ENCODE measurements around the gene TRIO. TPM values are rescaled to one million over a fixed set of nuclear protein-coding genes. Genes with fewer than 3 reads are reported as not detected.

Gene TRIO
- total and polyA plus RNA-seq, 2 donors (not counting 3 experiments of a cell fraction or from before 2014, with no cell fraction given), result 82.9 to 248 TPM

- H3K4me2 ChIP-seq (ENCODE audit: insufficient read depth, low read length), result no peak overlapping the region
- no peaks in the 10 kb centered on the region for H3K36me3 ChIP-seq (ENCODE audit: control insufficient read depth in 2 of 2, extremely low read depth in 1 of 2, insufficient read depth in 2 of 2, low read length in 2 of 2)
- no peaks in the 10 kb centered on the region for H3K9me3 ChIP-seq (replicated peaks; ENCODE audit: control insufficient read depth, insufficient read depth, low read length)
- no peak overlapping the region for H2AFZ ChIP-seq (ENCODE audit: low read depth, low read length)
- no peak for FAIRE-seq
- dilution Hi-C loops (cut with MboI; ENCODE audit: extremely low pct_ligation_motif_present, low sequenced_read_pairs), result loop anchor here (25.0 kb wide), 1 partner anchor 108 kb away; no protein-coding TSS in a partner anchor
- H3K79me2 ChIP-seq (ENCODE audit: control insufficient read depth, insufficient read depth, low read length), result no peaks in the 10 kb centered on the region
- no peaks in the 10 kb centered on the region for H4K20me1 ChIP-seq (replicated peaks; ENCODE audit: control insufficient read depth, extremely low read depth, insufficient read depth, low read length)
- POLR2A ChIA-PET, result no interaction called here
- no TSS peak for BruUV-seq (replicated peaks)
- no peak for TF ChIP-seq JUN (IDR thresholded peaks at IDR 0.05; ENCODE audit: borderline replicate concordance, insufficient read depth, insufficient read length, low read depth)
- no peak for TF ChIP-seq EZH2 (IDR thresholded peaks at IDR 0.05; ENCODE audit: borderline replicate concordance, low read depth, low read length, severe bottlenecking)
- TF ChIP-seq POLR2A (IDR thresholded peaks at IDR 0.05; ENCODE audit: low read depth, low read length), result no peak
- no peak for TF ChIP-seq MAX (IDR thresholded peaks at IDR 0.05; ENCODE audit: insufficient read depth, insufficient read length)
- TF ChIP-seq POLR2AphosphoS5 (IDR thresholded peaks at IDR 0.05; ENCODE audit: insufficient read depth, low read depth, low read length), result no peak
- no peak for TF ChIP-seq FOS (IDR thresholded peaks at IDR 0.05; ENCODE audit: borderline replicate concordance, insufficient read depth, low read length)
- no peak for TF ChIP-seq GATA2 (IDR thresholded peaks at IDR 0.05; ENCODE audit: insufficient read depth, insufficient read length, low read depth, low read length)
- TF ChIP-seq MYC (IDR thresholded peaks at IDR 0.05; ENCODE audit: low read depth, low read length), result no peak
- TF ChIP-seq CTCF (IDR thresholded peaks at IDR 0.05; ENCODE audit: extremely low read depth in 1 of 2, insufficient read depth in 1 of 2, low read depth in 1 of 2, low read length in 2 of 2), result no peak
- no peak overlapping the region for H3K9ac ChIP-seq (replicated peaks; ENCODE audit: extremely low read depth, insufficient read depth, low read length)
- H3K4me1 ChIP-seq (ENCODE audit: control insufficient read depth, extremely low read depth, insufficient read depth, low read length), result peaks cover 2% of the 10 kb centered on the region
- no peak for DNase-seq (ENCODE audit: low read depth, low spot score)
- no peak overlapping the region for H3K4me3 ChIP-seq (replicated peaks in 1 of 3; ENCODE audit: insufficient read depth in 1 of 3, low read depth in 1 of 3, low read length in 3 of 3)
- H3K9me1 ChIP-seq (replicated peaks; ENCODE audit: control insufficient read depth, extremely low read depth, insufficient read depth, low read length), result no peaks in the 10 kb centered on the region
- intact Hi-C loops (cut with micrococcal nuclease), result no loop called here
- CTCF ChIA-PET, result no interaction called here
- H3K27ac ChIP-seq (ENCODE audit: insufficient read depth, low read depth, low read length), result no peak overlapping the region
- H3K27me3 ChIP-seq (ENCODE audit: control insufficient read depth in 2 of 2, insufficient read depth in 2 of 2, low read length in 2 of 2), result peaks cover 0 to 10% of the 10 kb centered on the region in 2 experiments
Observed at GRCh38 chr5:14528926-14529325, 385.8 kb downstream of the TRIO start.
